HAP-1 (cell line): ENCODE results near the gene PCBP4.

Source experiments
- DNase-seq, 2 experiments: peaks; one replicate each; pipeline ENCODE4 v3.0.0-alpha.2; 2016 to 2020; ENCODE audit warnings: low spot score in 2 of 2
- H3K27me3 ChIP-seq: fragments of 250-450 bp; sonication (Bioruptor Pico); 2 replicates; pipeline ENCODE4 v1.5.1; 2020; ENCODE audit warnings: low read depth, mild to moderate bottlenecking, moderate library complexity
- H3K36me3 ChIP-seq: fragments of 250-450 bp; sonication (Bioruptor Pico); replicated peaks from 2 replicates; pipeline ENCODE4 v1.5.1; 2020; ENCODE audit warnings: mild to moderate bottlenecking
- H3K4me1 ChIP-seq: fragments of 250-450 bp; sonication (Bioruptor Pico); 2 replicates; pipeline ENCODE4 v1.5.1; 2020; ENCODE audit warnings: mild to moderate bottlenecking
- H3K4me3 ChIP-seq: fragments of 250-450 bp; sonication (Bioruptor Pico); 2 replicates; pipeline ENCODE4 v1.5.1; 2020; ENCODE audit warnings: mild to moderate bottlenecking, moderate library complexity
- H3K9me3 ChIP-seq: fragments of 250-450 bp; sonication (Bioruptor Pico); 2 replicates; pipeline ENCODE4 v1.5.1; 2020; ENCODE audit warnings: mild to moderate bottlenecking, moderate library complexity
- in situ Hi-C: fragments of 300-500 bp; cut with MboI; formaldehyde crosslinking; loops from 3 replicates; pipeline ENCODE4 v1.14.3; 2020; ENCODE audit warnings: low sequenced_read_pairs, inconsistent platforms, mixed read lengths

The PCBP4 gene

GRCh38 chr3:51967384-51968169 is at the start of gene PCBP4:
Gene PCBP4 (minus strand): TSS chr3:51967454. CDS start chr3:51961240, 6,214 bp downstream.
- Histone ChIP-seq H3K9me3 (no peaks in the 10 kb centered on the region), H3K4me3 (peak within 1 kb of the TSS; percentile 45), H3K27me3 (no peaks in the 10 kb centered on the region), H3K4me1 (peaks cover 31% of the 10 kb centered on the region), H3K36me3 (peaks cover 8% of the 10 kb centered on the region)
- in situ Hi-C loops = no loop called here
- DNase-seq = peak; percentile 77 to 84

GRCh38 chr3:52015438-52016228 is 48.4 kb upstream of the PCBP4 start:
- in situ Hi-C loops = no loop called here
- Histone ChIP-seq H3K27me3 (no peaks in the 10 kb centered on the region), H3K36me3 (no peaks in the 10 kb centered on the region), H3K4me3 (no peak overlapping the region), H3K9me3 (no peaks in the 10 kb centered on the region), H3K4me1 (no peaks in the 10 kb centered on the region)
- DNase-seq = no peak

- DNase-seq = peak; percentile 8 to 64
- Histone ChIP-seq H3K36me3 (no peaks in the 10 kb centered on the region), H3K4me3 (no peak overlapping the region), H3K4me1 (no peaks in the 10 kb centered on the region), H3K9me3 (no peaks in the 10 kb centered on the region), H3K27me3 (no peaks in the 10 kb centered on the region)
- in situ Hi-C loops = no loop called here
Observed at GRCh38 chr3:52014613-52015012, 47.4 kb upstream of the PCBP4 start.

- no peaks in the 10 kb centered on the region for H3K36me3 ChIP-seq
- no peaks in the 10 kb centered on the region for H3K4me1 ChIP-seq
- H3K27me3 ChIP-seq = no peaks in the 10 kb centered on the region
- in situ Hi-C loops = no loop called here
- H3K4me3 ChIP-seq = no peak overlapping the region
- no peak for DNase-seq
- no peaks in the 10 kb centered on the region for H3K9me3 ChIP-seq
Observed at GRCh38 chr3:52013802-52014598, 46.7 kb upstream of the PCBP4 start.

- no peaks in the 10 kb centered on the region for H3K27me3 ChIP-seq
- H3K9me3 ChIP-seq = no peaks in the 10 kb centered on the region
- no peak for DNase-seq
- H3K36me3 ChIP-seq = no peaks in the 10 kb centered on the region
- H3K4me1 ChIP-seq = no peaks in the 10 kb centered on the region
- in situ Hi-C loops = no loop called here
- H3K4me3 ChIP-seq = no peak overlapping the region
Observed at GRCh38 chr3:52012699-52013098, 45.4 kb upstream of the PCBP4 start.

GRCh38 chr3:52010431-52010830 is 43.2 kb upstream of the PCBP4 start:
- H3K4me3 ChIP-seq = no peak overlapping the region
- H3K4me1 ChIP-seq = peaks cover 2% of the 10 kb centered on the region; the same call in 1 of the 2 replicates
- in situ Hi-C loops = no loop called here
- H3K27me3 ChIP-seq = no peaks in the 10 kb centered on the region
- DNase-seq = no peak
- no peaks in the 10 kb centered on the region for H3K9me3 ChIP-seq
- no peaks in the 10 kb centered on the region for H3K36me3 ChIP-seq

- H3K4me1 ChIP-seq = peaks cover 2% of the 10 kb centered on the region; the same call in 1 of the 2 replicates
- in situ Hi-C loops = no loop called here
- H3K36me3 ChIP-seq = no peaks in the 10 kb centered on the region
- no peak for DNase-seq
- no peak overlapping the region for H3K4me3 ChIP-seq
- no peaks in the 10 kb centered on the region for H3K9me3 ChIP-seq
- no peaks in the 10 kb centered on the region for H3K27me3 ChIP-seq
Observed at GRCh38 chr3:52007291-52007690, 40.0 kb upstream of the PCBP4 start.

GRCh38 chr3:52006820-52007133 is 39.5 kb upstream of the PCBP4 start:
- in situ Hi-C loops = no loop called here
- no peaks in the 10 kb centered on the region for H3K27me3 ChIP-seq
- H3K4me1 ChIP-seq = peaks cover 2% of the 10 kb centered on the region; the same call in 1 of the 2 replicates
- H3K36me3 ChIP-seq = no peaks in the 10 kb centered on the region
- no peaks in the 10 kb centered on the region for H3K9me3 ChIP-seq
- no peak overlapping the region for H3K4me3 ChIP-seq
- no peak for DNase-seq

- DNase-seq = no peak
- Histone ChIP-seq H3K4me3 (no peak overlapping the region), H3K4me1 (peaks cover 2% of the 10 kb centered on the region; the same call in 1 of the 2 replicates), H3K9me3 (no peaks in the 10 kb centered on the region), H3K27me3 (no peaks in the 10 kb centered on the region), H3K36me3 (no peaks in the 10 kb centered on the region)
- in situ Hi-C loops = no loop called here
Observed at GRCh38 chr3:52006017-52006819, 39.0 kb upstream of the PCBP4 start.

- no peak overlapping the region for H3K4me3 ChIP-seq
- in situ Hi-C loops = no loop called here
- peaks cover 2% of the 10 kb centered on the region; the same call in 1 of the 2 replicates for H3K4me1 ChIP-seq
- no peaks in the 10 kb centered on the region for H3K9me3 ChIP-seq
- no peaks in the 10 kb centered on the region for H3K27me3 ChIP-seq
- H3K36me3 ChIP-seq = no peaks in the 10 kb centered on the region
- no peak for DNase-seq
Observed at GRCh38 chr3:52005571-52005986, 38.3 kb upstream of the PCBP4 start.

- H3K4me3 ChIP-seq = no peak overlapping the region
- in situ Hi-C loops = loop anchor here (5.0 kb wide), 2 partner anchors 137 to 337 kb away; no protein-coding TSS in a partner anchor
- H3K27me3 ChIP-seq = no peaks in the 10 kb centered on the region
- DNase-seq = no peak
- H3K9me3 ChIP-seq = no peaks in the 10 kb centered on the region
- H3K36me3 ChIP-seq = no peaks in the 10 kb centered on the region
- peaks cover 2% of the 10 kb centered on the region; the same call in 1 of the 2 replicates for H3K4me1 ChIP-seq
Observed at GRCh38 chr3:52004906-52005395, 37.7 kb upstream of the PCBP4 start.

- DNase-seq = peak in 1 of 2 experiments; percentile 74
Observed at GRCh38 chr3:52004163-52004787, 37.0 kb upstream of the PCBP4 start.

More at GRCh38 chr3:52004163-52004787, 37.0 kb upstream of the PCBP4 start:
- Histone ChIP-seq H3K36me3 (no peaks in the 10 kb centered on the region), H3K9me3 (no peaks in the 10 kb centered on the region), H3K27me3 (no peaks in the 10 kb centered on the region), H3K4me3 (no peak overlapping the region), H3K4me1 (peaks cover 2% of the 10 kb centered on the region; the same call in 1 of the 2 replicates)
- in situ Hi-C loops = loop anchor here (5.0 kb wide), 2 partner anchors 138 to 338 kb away; no protein-coding TSS in a partner anchor
